Activated CD4-positive, alpha-beta T cell treated with anti-CD3 and anti-CD28 coated beads, Interleukin-2, amount 10 ng/mL, durations not matched to agents 7 days and 5 days (primary cell): Measurements from ENCODE around the gene SUV39H1. TPM values are rescaled to one million over a fixed set of nuclear protein-coding genes. Genes with fewer than 3 reads are reported as not detected.

ENCODE experiments used
- CTCF ChIA-PET: fragments of 350-600 bp; sonication (Branson Sonifier 250); formaldehyde crosslinking; loops from one replicate; lab custom pipeline; 2021; ENCODE audit warnings: antibody characterized with exemption; lab: Charles Lee
- POLR2A ChIA-PET: fragments of 350-600 bp; sonication (Branson Sonifier 250); formaldehyde crosslinking; loops from one replicate; lab custom pipeline; 2021; ENCODE audit warnings: antibody characterized with exemption; lab: Charles Lee
- DNase-seq: peaks from one replicate; pipeline ENCODE4 v3.0.0-alpha.2; 2020
- H3K27ac Mint-ChIP-seq: one replicate; pipeline ENCODE4 v1.8.0; 2021; ENCODE audit warnings: mild to moderate bottlenecking, moderate library complexity, mixed read lengths
- H3K27me3 Mint-ChIP-seq: one replicate; pipeline ENCODE4 v1.8.0; 2021; ENCODE audit warnings: mixed read lengths
- H3K36me3 Mint-ChIP-seq: one replicate; pipeline ENCODE4 v1.8.0; 2021; ENCODE audit warnings: low read depth, mixed read lengths
- H3K4me1 Mint-ChIP-seq: one replicate; pipeline ENCODE4 v1.8.0; 2021; ENCODE audit warnings: mixed read lengths
- H3K4me3 Mint-ChIP-seq: one replicate; pipeline ENCODE4 v1.8.0; 2021; ENCODE audit warnings: mild to moderate bottlenecking, moderate library complexity, mixed read lengths
- H3K9me3 Mint-ChIP-seq: one replicate; pipeline ENCODE4 v1.8.0; 2021; ENCODE audit warnings: mixed read lengths
- total RNA-seq, 2 experiments: library from RNA; stranded (reverse); gene quantifications; one replicate each; pipeline ENCODE4 v1.2.3, GENCODE V29; 2021

Gene SUV39H1
- total RNA-seq, 2 experiments from 2014 or later = 33.4 to 33.6 TPM

DNA sequence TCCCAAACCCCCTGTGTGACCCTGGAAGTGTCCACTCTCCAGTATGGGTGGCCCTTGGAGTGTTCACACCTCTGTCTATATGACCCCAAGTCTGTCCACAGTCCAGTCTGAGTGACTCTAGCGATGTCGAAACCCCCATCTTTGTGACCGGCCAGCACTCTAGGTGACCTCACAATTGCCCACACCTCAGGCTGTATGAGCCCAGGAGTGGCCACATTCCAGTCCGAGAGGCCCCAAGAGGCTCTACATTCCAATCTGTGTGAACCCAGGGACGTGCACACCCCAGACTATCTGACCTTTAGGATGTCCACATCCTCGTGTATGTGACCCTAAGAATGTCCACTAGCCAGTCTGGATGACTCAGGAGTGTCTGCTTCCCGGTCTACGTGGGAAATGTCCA, 57.7 kb downstream of the SUV39H1 start:
- CTCF ChIA-PET = no interaction called here
- Mint-ChIP-seq H3K27me3 (no peaks in the 10 kb centered on the region), H3K36me3 (no peaks in the 10 kb centered on the region), H3K4me1 (peaks cover 13% of the 10 kb centered on the region), H3K9me3 (no peaks in the 10 kb centered on the region), H3K4me3 (no peak overlapping the region), H3K27ac (no peak overlapping the region)
- POLR2A ChIA-PET = no interaction called here
- DNase-seq = no peak

Other genes starting within 250 kb of the SUV39H1 start
- gene SLC38A5, start 226.5 kb upstream of the SUV39H1 start, total RNA-seq = 10 to 100 TPM; 78.3 to 78.9 TPM
- 10 to 100 TPM; 59.5 to 60.2 TPM for gene FTSJ1, start 220.5 kb upstream of the SUV39H1 start, total RNA-seq
- gene PORCN, start 187.7 kb upstream of the SUV39H1 start, total RNA-seq = 10 to 100 TPM; 12.5 to 13.3 TPM
- 100 to 1,000 TPM; 246 to 251 TPM for gene EBP, start 174.9 kb upstream of the SUV39H1 start, total RNA-seq
- gene TBC1D25, start 157.0 kb upstream of the SUV39H1 start, total RNA-seq = 10 to 100 TPM; 19.5 to 20.4 TPM
- gene RBM3, start 122.2 kb upstream of the SUV39H1 start, total RNA-seq = 100 to 1,000 TPM; 270 to 289 TPM
- 10 to 100 TPM; 37.8 to 44.5 TPM for gene WDR13, start 99.2 kb upstream of the SUV39H1 start, total RNA-seq
- gene WAS, start 12.9 kb upstream of the SUV39H1 start, total RNA-seq = 100 to 1,000 TPM; 165 to 177 TPM
- not detected for gene GLOD5, start 65.0 kb downstream of the SUV39H1 start, total RNA-seq
- gene GATA1, start 89.9 kb downstream of the SUV39H1 start, total RNA-seq = not detected
- gene HDAC6, start 105.3 kb downstream of the SUV39H1 start, total RNA-seq = 100 to 1,000 TPM in 1 of 2 experiments, 10 to 100 TPM in 1; 94.3 to 102 TPM
- gene ERAS, start 129.8 kb downstream of the SUV39H1 start, total RNA-seq = not detected
- gene PCSK1N, start 138.9 kb downstream of the SUV39H1 start, total RNA-seq = under 1 TPM; 0.33 to 0.40 TPM
- gene TIMM17B, start 201.0 kb downstream of the SUV39H1 start, total RNA-seq = 10 to 100 TPM; 39.9 to 45.8 TPM
- gene PQBP1, start 201.2 kb downstream of the SUV39H1 start, total RNA-seq = 10 to 100 TPM; 69.4 to 77.6 TPM
- gene SLC35A2, start 214.9 kb downstream of the SUV39H1 start, total RNA-seq = 10 to 100 TPM; 14.0 to 16.8 TPM
- 100 to 1,000 TPM; 152 to 154 TPM for gene PIM2, start 222.3 kb downstream of the SUV39H1 start, total RNA-seq